ENCODE measurements around the gene RAB9B. TPM values are rescaled to one million over a fixed set of nuclear protein-coding genes. Genes with fewer than 3 reads are reported as not detected.
A peak's percentile ranks its signal among the peaks of the same experiment; 100 is the strongest.

The RAB9B gene
- total RNA-seq, 4 donors from 2014 or later = 0.16 to 2.1 (median 0.53) TPM

DNA sequence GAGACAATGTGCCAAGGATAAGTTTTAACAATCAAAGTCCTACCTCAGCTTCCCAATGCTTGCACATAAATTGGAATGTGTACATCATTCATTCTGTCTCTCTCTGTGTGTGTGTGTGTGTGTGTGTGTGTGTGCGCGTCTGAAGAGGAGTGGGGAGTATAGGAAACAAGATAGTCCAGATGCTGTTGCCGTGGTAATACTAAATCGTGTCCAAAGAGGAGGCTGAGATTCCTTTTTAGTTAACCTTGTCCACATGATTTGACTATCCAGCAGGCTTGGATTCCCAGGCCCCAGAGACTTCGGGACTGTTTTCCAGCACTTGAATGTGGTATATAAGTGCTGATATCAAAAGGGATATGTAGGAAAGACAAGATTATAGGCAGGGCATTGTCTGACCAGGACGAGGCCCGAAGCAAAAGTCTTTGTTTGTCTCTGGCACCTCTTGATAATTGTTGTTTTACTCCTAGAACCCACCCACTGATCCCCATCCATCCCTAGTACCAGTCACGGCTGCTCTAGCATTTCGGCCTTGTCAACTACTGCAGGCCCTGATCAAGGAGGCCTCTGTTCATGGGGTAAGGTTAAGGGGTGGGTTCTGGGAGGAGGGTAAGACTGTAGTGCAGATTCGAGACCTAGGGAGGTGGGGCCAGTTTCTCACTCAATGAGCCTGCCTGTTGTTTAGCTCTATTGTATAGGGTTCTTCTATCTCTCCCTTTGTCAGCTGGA is 51.6 kb downstream of the RAB9B start:
- Histone ChIP-seq H3K4me3 (no peak overlapping the region), H3K27me3 (no peaks in the 10 kb centered on the region), H3K36me3 (no peaks in the 10 kb centered on the region), H3K9me3 (no peaks in the 10 kb centered on the region), H3K27ac (no peak overlapping the region), H3K4me1 (no peaks in the 10 kb centered on the region)
- WGBS = 79% methylated on average over 10 of the region's 10 CpGs
- TF ChIP-seq POLR2A (IDR thresholded peaks at IDR 0.05) (no peak), POLR2AphosphoS5 (IDR thresholded peaks at IDR 0.05) (no peak), EP300 (IDR thresholded peaks at IDR 0.05) (no peak)
- TF ChIP-seq, protein P1, sequence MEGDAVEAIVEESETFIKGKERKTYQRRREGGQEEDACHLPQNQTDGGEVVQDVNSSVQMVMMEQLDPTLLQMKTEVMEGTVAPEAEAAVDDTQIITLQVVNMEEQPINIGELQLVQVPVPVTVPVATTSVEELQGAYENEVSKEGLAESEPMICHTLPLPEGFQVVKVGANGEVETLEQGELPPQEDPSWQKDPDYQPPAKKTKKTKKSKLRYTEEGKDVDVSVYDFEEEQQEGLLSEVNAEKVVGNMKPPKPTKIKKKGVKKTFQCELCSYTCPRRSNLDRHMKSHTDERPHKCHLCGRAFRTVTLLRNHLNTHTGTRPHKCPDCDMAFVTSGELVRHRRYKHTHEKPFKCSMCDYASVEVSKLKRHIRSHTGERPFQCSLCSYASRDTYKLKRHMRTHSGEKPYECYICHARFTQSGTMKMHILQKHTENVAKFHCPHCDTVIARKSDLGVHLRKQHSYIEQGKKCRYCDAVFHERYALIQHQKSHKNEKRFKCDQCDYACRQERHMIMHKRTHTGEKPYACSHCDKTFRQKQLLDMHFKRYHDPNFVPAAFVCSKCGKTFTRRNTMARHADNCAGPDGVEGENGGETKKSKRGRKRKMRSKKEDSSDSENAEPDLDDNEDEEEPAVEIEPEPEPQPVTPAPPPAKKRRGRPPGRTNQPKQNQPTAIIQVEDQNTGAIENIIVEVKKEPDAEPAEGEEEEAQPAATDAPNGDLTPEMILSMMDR (IDR thresholded peaks at IDR 0.05) = no peak
- DNase-seq (ENCODE audit: low spot score in 2 of 2) = no peak

DNA sequence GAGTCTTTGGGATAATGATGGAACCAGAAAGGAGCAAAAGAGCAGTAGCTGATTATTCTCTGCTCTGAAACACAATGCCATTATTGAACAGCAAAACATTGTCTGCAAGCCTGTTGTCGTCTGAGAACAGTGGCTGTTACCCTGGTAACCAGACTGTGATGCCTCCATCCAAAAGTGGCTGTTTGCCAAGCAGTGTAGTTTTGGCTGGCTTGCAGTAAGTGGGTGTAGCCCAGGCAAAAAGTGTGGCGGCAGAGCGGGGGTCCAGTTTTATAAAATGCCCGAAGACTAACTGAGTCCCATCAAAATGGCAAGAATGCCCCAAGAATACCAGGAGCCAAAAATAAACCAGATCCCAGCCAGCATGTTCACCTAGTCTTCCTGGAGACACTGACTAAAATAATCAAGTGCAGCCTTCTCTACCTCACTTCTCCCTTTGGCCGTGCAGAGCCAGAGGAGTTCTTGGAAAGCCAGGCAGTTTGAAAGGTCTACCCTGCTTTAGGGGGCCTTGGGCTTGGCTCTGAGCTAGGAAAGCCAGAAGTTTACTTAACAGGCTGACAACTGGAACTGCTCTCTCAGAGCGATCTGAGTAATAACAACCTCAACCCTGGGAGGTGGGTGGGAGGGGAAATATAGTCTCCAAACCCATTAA is 52.8 kb downstream of the RAB9B start:
- Histone ChIP-seq H3K27me3 (no peaks in the 10 kb centered on the region), H3K4me1 (no peaks in the 10 kb centered on the region), H3K4me3 (no peak overlapping the region), H3K27ac (no peak overlapping the region), H3K36me3 (no peaks in the 10 kb centered on the region), H3K9me3 (no peaks in the 10 kb centered on the region)
- DNase-seq (ENCODE audit: low spot score in 2 of 2) = no peak
- TF ChIP-seq, protein P1 (IDR thresholded peaks at IDR 0.05) = no peak
- TF ChIP-seq POLR2AphosphoS5 (IDR thresholded peaks at IDR 0.05) (no peak), EP300 (IDR thresholded peaks at IDR 0.05) (no peak), POLR2A (IDR thresholded peaks at IDR 0.05) (no peak)
- WGBS = 69% methylated on average over 6 of the region's 6 CpGs

DNA sequence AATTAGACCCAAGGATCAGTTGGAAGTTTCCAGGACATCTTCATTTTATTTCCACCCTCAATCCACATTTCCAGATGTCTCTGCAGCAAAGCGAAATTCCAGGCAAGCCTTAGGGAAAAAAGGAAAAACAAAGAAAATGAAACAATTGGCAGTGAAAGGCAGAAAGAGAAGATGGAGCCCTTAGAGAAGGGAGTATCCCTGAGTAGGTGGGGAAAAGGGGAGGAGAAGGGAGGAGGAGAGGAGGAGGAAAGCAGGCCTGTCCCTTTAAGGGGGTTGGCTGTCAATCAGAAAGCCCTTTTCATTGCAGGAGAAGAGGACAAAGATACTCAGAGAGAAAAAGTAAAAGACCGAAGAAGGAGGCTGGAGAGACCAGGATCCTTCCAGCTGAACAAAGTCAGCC is 55.5 kb downstream of the RAB9B start, which contains the start of gene PLP1:
PLP1 (plus strand) TSS at position 295 of the 400 bp plus-strand sequence. CDS start 156 bp downstream, outside the sequence.
- no peak within 1 kb of the TSS for H3K4me3 ChIP-seq
- TF ChIP-seq POLR2AphosphoS5 (IDR thresholded peaks at IDR 0.05) = no peak
- no peak for TF ChIP-seq EP300 (IDR thresholded peaks at IDR 0.05)
- TF ChIP-seq POLR2A (IDR thresholded peaks at IDR 0.05) = no peak
- TF ChIP-seq, protein P1 (IDR thresholded peaks at IDR 0.05) = no peak
- WGBS = 68% methylated on average over 2 of the region's 2 CpGs

DNA sequence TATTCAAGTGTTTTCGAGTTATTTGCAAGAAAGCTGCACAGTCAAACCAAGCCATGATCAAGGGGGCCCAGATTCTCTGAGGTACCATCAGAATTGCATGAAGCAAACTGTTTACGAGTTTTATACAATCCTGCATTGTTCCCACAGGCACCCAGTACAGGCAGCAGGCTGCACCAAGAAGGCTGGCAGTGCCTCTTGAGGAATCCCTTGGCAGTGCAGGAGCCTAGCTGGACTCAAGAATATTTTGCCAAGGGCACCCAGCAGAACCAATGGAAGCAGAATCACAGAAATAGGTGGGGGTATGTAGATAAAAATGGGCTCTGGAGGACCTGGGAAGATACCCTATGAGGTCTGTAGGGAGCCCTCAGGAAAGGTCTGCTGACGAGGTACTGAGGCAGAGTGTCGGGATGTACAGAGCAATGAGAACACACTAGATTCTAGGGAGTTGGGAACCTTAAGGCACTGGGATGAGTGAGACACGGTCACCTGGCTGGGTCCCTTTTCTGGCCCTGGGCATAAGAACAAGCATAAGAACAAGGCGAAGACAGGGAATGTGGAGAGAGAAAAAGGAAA is 57.9 kb downstream of the RAB9B start:
- H3K9me3 ChIP-seq = no peaks in the 10 kb centered on the region
- no peaks in the 10 kb centered on the region for H3K36me3 ChIP-seq
- H3K4me3 ChIP-seq = no peak overlapping the region
- H3K27me3 ChIP-seq = no peaks in the 10 kb centered on the region
- no peak overlapping the region for H3K27ac ChIP-seq
- 76% methylated on average over 6 of the region's 6 CpGs for WGBS
- no peak for DNase-seq (ENCODE audit: low spot score in 2 of 2)
- no peaks in the 10 kb centered on the region for H3K4me1 ChIP-seq
- TF ChIP-seq, protein P1 (IDR thresholded peaks at IDR 0.05) = peak in 1 of 2 donors; percentile 23
- TF ChIP-seq POLR2AphosphoS5 (IDR thresholded peaks at IDR 0.05) = no peak

More for the DNA sequence above, 55.5 kb downstream of the RAB9B start, which contains the start of gene PLP1:
- no peak within 1 kb of the TSS for H3K27ac ChIP-seq
- no peaks in the 10 kb centered on the region for H3K9me3 ChIP-seq
- no peaks in the 10 kb centered on the region for H3K36me3 ChIP-seq
- H3K4me1 ChIP-seq = no peaks in the 10 kb centered on the region
- no peak for DNase-seq (ENCODE audit: low spot score in 2 of 2)
- no peaks in the 10 kb centered on the region for H3K27me3 ChIP-seq

DNA sequence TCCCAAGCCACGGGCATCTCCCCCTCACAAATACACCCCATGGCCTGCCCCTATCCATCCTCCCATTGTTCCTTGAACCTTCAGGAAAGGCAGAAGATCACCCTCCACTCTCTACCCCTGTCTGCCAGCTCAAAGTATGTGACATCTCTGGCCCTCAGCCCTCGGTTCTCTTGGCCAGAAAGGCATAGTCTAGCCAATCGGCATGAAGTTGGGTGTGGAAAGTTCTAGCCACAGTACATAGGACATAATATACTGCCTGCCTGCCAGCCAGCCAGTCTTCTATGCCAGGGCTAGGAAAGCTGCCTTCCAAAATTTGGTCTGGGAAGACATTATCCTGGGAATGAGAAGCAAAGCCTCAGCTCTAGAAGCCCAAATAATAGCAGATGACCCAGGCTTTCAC is 58.6 kb downstream of the RAB9B start:
- Histone ChIP-seq H3K27ac (no peak overlapping the region), H3K36me3 (no peaks in the 10 kb centered on the region), H3K9me3 (no peaks in the 10 kb centered on the region), H3K4me1 (no peaks in the 10 kb centered on the region), H3K27me3 (no peaks in the 10 kb centered on the region), H3K4me3 (no peak overlapping the region)
- no peak for DNase-seq (ENCODE audit: low spot score in 2 of 2)
- WGBS = 49% methylated on average over 3 of the region's 3 CpGs
- TF ChIP-seq, protein P1 (IDR thresholded peaks at IDR 0.05) = no peak
- TF ChIP-seq EP300 (IDR thresholded peaks at IDR 0.05) (no peak), POLR2AphosphoS5 (IDR thresholded peaks at IDR 0.05) (no peak), POLR2A (IDR thresholded peaks at IDR 0.05) (no peak)
